ENCODE measurements around the gene FNDC5.

Gene FNDC5

DNA sequence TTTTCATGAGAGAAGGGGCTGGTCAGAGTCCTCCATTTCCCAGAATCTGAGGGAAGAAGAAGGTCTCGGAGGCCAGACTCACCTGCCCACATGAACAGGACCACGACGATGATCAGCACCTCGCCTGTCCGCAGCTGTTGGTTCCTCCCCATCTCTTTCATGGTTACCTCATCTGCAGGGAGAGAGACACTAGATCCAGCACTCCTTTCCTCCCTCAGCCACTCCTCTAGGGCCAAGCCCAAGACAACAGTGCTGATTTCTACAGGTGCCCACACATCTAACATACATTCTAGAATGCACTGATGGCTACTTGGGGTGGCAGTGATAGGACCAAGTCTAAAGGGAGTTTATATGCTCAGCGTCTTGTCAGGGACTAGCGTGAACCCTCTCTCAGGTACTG is 3.0 kb downstream of the FNDC5 start:
- Histone ChIP-seq H3K36me3 (ENCODE audit: control insufficient read depth, low read depth, low read length) (no peaks in the 10 kb centered on the region), H3K27ac (ENCODE audit: low read length) (no peak overlapping the region), H3K27me3 (ENCODE audit: control insufficient read depth, insufficient read depth, low read length) (peaks cover 33% of the 10 kb centered on the region), H3K4me1 (ENCODE audit: control insufficient read depth, low read depth, low read length) (peaks cover 19% of the 10 kb centered on the region), H3K9ac (ENCODE audit: low read length) (no peak overlapping the region), H3K9me3 (ENCODE audit: control insufficient read depth, low read depth, low read length) (no peaks in the 10 kb centered on the region), H3K4me3 (ENCODE audit: low read length) (no peak overlapping the region)

DNA sequence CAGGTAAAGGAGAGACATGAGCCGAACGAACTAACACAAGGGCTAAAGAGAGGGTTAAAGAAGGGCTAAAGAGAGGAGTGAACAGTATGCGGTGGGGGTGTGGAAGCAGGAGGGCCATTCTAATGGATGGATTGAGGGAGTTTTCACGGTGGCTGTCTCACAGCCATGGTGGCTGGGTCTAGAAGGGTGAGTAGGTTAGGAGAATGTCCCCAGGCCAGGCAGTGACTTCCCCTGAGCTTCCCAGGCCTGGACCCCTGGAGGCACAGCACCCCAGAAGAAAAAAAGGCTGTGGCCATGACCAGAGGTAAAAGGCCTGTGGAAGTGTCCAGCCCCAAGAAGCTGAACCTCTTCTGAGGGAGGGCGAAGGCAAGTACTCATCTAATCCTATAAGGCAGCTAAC is 3.6 kb downstream of the FNDC5 start:
- peaks cover 18% of the 10 kb centered on the region for H3K4me1 ChIP-seq (ENCODE audit: control insufficient read depth, low read depth, low read length)
- peaks cover 31% of the 10 kb centered on the region for H3K27me3 ChIP-seq (ENCODE audit: control insufficient read depth, insufficient read depth, low read length)
- H3K27ac ChIP-seq (ENCODE audit: low read length) = no peak overlapping the region
- no peak overlapping the region for H3K4me3 ChIP-seq (ENCODE audit: low read length)
- H3K9ac ChIP-seq (ENCODE audit: low read length) = no peak overlapping the region
- H3K9me3 ChIP-seq (ENCODE audit: control insufficient read depth, low read depth, low read length) = no peaks in the 10 kb centered on the region
- H3K36me3 ChIP-seq (ENCODE audit: control insufficient read depth, low read depth, low read length) = no peaks in the 10 kb centered on the region

DNA sequence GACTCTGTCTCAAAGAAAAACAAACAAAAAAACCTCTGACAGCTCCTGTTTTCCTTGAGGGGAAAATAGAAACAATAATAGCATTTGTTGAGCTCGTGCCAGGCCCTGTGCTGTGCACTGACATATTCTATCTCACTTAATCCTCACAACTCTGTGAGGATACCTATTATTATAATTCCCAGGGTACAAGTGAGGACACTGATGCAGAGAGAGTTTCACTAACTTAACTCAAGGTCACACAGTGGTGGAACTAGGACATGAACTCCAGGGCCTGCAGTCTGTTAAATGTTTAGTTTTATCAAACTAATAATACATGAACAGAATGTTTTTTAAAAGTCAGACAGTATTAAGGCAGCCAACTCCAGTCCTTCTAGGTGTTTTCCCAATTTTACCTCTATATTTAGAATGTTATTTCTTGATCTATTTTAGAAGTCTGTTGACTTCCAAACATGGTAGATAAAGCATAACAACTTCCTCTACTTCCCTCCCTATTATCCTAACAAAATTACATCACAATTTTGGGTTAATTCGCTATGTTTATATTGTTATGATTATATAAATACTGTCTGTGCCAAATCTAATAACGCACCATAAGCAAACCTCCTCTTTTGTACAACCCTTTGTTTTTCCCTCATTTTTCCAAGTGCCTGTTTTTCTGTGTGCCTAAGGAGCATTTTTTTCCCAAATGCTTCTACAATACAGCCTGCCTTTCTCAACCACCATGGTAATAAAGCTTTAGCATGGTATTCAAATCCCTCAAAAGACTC is 4.9 kb downstream of the FNDC5 start:
- Histone ChIP-seq H3K27me3 (ENCODE audit: control insufficient read depth, insufficient read depth, low read length) (peaks cover 18% of the 10 kb centered on the region), H3K27ac (ENCODE audit: low read length) (no peak overlapping the region), H3K4me1 (ENCODE audit: control insufficient read depth, low read depth, low read length) (peaks cover 8% of the 10 kb centered on the region), H3K9ac (ENCODE audit: low read length) (no peak overlapping the region), H3K9me3 (ENCODE audit: control insufficient read depth, low read depth, low read length) (no peaks in the 10 kb centered on the region), H3K36me3 (ENCODE audit: control insufficient read depth, low read depth, low read length) (no peaks in the 10 kb centered on the region), H3K4me3 (ENCODE audit: low read length) (no peak overlapping the region)

DNA sequence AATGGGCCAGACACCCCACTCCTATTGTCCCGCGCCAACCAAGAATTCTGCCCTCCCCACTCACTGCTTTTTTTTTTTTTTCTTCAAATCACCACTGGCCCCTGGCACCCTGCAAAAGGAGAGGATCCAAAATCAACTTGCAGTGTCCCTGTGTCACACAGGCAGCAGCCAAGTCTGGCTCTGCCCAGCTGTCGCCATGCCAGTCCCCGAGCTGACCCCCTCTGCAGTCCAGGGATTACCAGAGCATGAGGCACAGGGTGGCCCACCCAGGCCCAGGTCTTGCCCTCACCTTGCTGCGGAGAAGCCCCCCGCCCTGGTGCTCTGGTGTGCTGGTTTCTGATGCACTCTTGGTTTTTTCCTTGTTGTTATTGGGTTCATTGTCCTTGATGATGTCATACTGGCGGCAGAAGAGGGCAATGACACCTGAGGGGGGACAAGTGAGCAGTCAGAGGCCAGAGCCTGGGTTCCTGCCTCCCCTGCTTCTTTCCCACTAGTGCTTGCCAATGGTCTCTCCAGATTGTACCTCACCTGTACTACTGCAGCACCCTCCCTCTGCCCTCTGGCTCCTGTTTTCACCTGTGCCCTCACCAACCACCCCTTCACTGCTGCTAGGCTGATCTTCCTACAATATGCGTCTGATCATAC is 6.2 kb downstream of the FNDC5 start:
- Histone ChIP-seq H3K4me3 (ENCODE audit: low read length) (no peak overlapping the region), H3K4me1 (ENCODE audit: control insufficient read depth, low read depth, low read length) (no peaks in the 10 kb centered on the region), H3K27ac (ENCODE audit: low read length) (no peak overlapping the region), H3K27me3 (ENCODE audit: control insufficient read depth, insufficient read depth, low read length) (peaks cover 7% of the 10 kb centered on the region), H3K36me3 (ENCODE audit: control insufficient read depth, low read depth, low read length) (peaks cover under 1% of the 10 kb centered on the region), H3K9me3 (ENCODE audit: control insufficient read depth, low read depth, low read length) (no peaks in the 10 kb centered on the region), H3K9ac (ENCODE audit: low read length) (no peak overlapping the region)

DNA sequence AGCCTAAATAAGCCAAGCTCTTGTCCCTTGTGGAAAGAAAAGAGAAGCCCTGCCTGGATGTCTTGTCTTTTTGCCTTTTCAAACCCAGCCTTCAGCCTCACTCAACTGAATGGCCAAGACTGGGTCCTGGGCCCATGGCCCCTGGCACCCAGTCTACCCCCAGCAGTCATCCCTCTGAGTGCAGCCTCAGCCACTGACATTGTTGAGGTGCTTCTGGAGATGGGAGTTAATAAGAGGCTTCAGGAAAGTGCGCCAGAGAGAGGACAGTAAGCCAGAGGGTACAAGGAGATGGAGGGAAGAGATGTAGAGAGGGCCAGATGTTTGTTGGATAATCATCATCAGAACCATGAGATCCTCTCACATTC is 6.8 kb downstream of the FNDC5 start:
- peaks cover 4% of the 10 kb centered on the region for H3K36me3 ChIP-seq (ENCODE audit: control insufficient read depth, low read depth, low read length)
- peaks cover under 1% of the 10 kb centered on the region for H3K27me3 ChIP-seq (ENCODE audit: control insufficient read depth, insufficient read depth, low read length)
- H3K9me3 ChIP-seq (ENCODE audit: control insufficient read depth, low read depth, low read length) = no peaks in the 10 kb centered on the region
- no peak overlapping the region for H3K27ac ChIP-seq (ENCODE audit: low read length)
- H3K4me1 ChIP-seq (ENCODE audit: control insufficient read depth, low read depth, low read length) = no peaks in the 10 kb centered on the region
- no peak overlapping the region for H3K9ac ChIP-seq (ENCODE audit: low read length)
- no peak overlapping the region for H3K4me3 ChIP-seq (ENCODE audit: low read length)

DNA sequence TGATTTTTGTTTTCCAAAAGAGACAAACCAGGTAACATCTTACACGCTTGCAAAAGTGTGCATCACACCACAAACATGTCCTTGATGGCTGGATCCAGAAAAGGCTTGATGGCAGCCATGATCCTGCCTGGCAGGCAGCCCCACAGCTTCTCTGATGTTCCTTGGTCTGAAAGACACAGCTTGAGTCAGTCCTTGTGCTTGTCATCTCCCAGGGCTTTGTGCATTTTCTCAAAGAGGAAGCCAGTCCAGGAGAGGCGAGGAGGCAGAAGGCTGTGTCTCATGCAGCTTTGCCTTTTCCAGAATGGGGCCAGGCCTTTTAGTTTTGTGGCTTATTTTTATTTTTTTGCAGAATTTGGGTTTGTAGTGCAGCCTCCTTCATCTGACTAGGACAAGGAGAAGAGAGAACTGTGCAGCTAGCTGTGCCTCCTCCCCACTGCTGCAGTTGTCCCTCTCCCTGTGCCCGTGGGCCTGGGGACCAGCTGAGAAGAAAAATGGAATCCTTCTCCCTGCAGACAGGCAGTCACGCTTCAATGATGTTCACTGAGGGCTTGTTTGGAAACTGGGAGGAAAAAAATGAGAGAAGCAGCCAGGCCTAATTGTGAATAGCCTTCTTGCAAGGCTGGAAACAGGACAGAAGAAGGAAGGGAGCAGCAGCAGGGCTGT is 7.4 kb downstream of the FNDC5 start:
- no peak overlapping the region for H3K9ac ChIP-seq (ENCODE audit: low read length)
- no peak overlapping the region for H3K27ac ChIP-seq (ENCODE audit: low read length)
- no peaks in the 10 kb centered on the region for H3K27me3 ChIP-seq (ENCODE audit: control insufficient read depth, insufficient read depth, low read length)
- no peaks in the 10 kb centered on the region for H3K4me1 ChIP-seq (ENCODE audit: control insufficient read depth, low read depth, low read length)
- no peaks in the 10 kb centered on the region for H3K9me3 ChIP-seq (ENCODE audit: control insufficient read depth, low read depth, low read length)
- no peak overlapping the region for H3K4me3 ChIP-seq (ENCODE audit: low read length)
- H3K36me3 ChIP-seq (ENCODE audit: control insufficient read depth, low read depth, low read length) = peaks cover 6% of the 10 kb centered on the region

DNA sequence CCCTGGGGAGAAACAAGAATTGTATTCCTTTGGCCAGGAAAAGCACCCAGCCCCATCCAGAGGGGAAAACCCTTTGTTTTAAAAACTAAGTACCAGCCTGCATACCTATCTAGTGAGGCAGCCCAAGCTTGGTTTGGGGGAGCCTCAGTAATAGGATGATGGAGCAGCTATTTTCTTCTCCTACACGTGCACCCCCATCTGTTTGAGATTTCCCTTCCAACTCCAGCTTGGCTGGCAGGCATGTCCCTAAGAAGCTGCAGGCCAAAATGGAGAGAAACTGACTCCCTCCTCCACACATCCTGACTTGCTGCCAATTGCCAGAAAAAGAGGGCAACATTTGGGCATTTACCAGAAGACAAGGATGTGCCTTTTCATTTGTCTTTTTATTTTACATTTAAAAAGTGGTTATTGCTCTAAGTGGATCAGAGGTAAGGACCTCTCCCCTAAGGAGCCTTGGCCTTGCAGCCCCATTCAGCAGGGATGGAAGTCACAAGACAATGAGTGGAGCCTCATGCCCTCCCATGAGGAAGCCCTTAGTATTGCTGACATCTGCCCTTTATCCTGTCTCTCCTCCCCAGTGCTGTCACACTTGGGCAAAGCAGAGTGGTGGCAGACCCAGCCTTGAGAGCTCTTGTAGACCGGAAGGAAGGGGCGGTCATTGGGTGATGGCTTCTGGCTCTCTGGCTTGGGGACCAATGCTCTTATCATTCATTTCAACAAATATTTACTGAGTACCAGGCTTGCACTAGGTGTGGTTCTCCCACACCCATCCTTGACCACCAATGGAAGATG is 8.6 kb downstream of the FNDC5 start:
- Histone ChIP-seq H3K9me3 (ENCODE audit: control insufficient read depth, low read depth, low read length) (no peaks in the 10 kb centered on the region), H3K4me1 (ENCODE audit: control insufficient read depth, low read depth, low read length) (no peaks in the 10 kb centered on the region), H3K9ac (ENCODE audit: low read length) (no peak overlapping the region), H3K27me3 (ENCODE audit: control insufficient read depth, insufficient read depth, low read length) (no peaks in the 10 kb centered on the region), H3K36me3 (ENCODE audit: control insufficient read depth, low read depth, low read length) (peaks cover 13% of the 10 kb centered on the region), H3K27ac (ENCODE audit: low read length) (no peak overlapping the region), H3K4me3 (ENCODE audit: low read length) (no peak overlapping the region)

DNA sequence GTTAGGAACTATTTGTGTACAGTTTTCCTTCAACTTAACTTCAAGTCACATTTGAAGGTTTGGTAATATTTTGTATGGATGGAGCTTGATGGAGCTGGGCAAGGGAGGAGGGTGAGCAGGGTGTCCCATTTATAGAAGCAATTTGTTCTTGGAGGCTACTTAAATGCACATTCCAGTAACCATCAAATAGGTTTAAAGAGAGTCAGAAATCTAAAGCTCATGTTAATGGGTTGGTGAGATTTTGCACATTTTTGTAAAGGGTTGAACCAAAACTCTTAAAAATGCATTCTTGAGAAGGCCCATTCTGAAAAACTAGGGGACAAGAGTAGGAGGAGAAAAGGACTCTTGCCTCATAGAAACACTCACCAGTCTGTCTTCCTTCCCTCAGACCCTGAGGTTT is 10.1 kb downstream of the FNDC5 start:
- no peak overlapping the region for H3K4me3 ChIP-seq (ENCODE audit: low read length)
- H3K4me1 ChIP-seq (ENCODE audit: control insufficient read depth, low read depth, low read length) = no peaks in the 10 kb centered on the region
- no peak overlapping the region for H3K9ac ChIP-seq (ENCODE audit: low read length)
- peaks cover 26% of the 10 kb centered on the region for H3K36me3 ChIP-seq (ENCODE audit: control insufficient read depth, low read depth, low read length)
- no peaks in the 10 kb centered on the region for H3K27me3 ChIP-seq (ENCODE audit: control insufficient read depth, insufficient read depth, low read length)
- H3K27ac ChIP-seq (ENCODE audit: low read length) = no peak overlapping the region
- no peaks in the 10 kb centered on the region for H3K9me3 ChIP-seq (ENCODE audit: control insufficient read depth, low read depth, low read length)

DNA sequence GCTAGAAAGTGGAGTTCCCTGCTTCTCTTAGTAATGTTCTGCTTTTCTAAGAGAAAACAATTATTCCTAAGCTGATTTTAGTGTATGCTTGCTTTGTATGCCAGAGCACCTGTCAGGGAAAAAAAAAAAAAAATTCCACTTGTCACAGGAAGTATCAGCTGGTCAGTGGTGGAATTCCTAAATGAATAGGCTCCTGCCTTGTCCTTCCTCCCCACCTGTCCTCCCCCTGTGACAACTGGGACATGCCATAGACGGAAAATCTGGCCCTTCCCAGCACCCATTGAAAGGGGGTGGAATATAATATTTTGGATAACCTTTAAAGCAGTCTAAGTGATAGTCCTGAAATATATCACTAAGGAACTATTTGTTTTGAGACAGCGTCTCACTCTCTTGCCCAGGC is 10.8 kb downstream of the FNDC5 start:
- Histone ChIP-seq H3K4me1 (ENCODE audit: control insufficient read depth, low read depth, low read length) (no peaks in the 10 kb centered on the region), H3K4me3 (ENCODE audit: low read length) (no peak overlapping the region), H3K27ac (ENCODE audit: low read length) (no peak overlapping the region), H3K9me3 (ENCODE audit: control insufficient read depth, low read depth, low read length) (no peaks in the 10 kb centered on the region), H3K27me3 (ENCODE audit: control insufficient read depth, insufficient read depth, low read length) (no peaks in the 10 kb centered on the region), H3K36me3 (ENCODE audit: control insufficient read depth, low read depth, low read length) (peaks cover 31% of the 10 kb centered on the region), H3K9ac (ENCODE audit: low read length) (no peak overlapping the region)

DNA sequence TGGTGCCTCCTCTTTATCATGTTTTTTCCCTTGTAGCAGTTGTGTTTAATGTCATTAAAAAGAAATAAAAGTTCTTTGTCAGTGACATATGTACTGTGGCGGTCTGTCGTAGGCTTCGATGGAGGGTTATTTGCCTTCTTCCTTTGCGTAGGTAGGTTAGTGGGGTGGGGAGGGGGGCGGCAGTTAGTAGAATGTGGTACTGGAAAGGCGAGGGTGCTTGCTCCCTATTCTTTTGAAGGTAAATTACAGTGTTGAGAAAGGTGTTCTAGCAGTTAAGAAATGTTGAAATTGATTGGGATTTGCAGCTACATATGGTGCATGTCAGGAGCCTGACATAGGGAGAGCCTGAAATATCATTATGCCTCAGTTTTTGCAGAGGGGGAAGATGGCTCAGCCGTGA is 11.9 kb downstream of the FNDC5 start:
- Histone ChIP-seq H3K36me3 (ENCODE audit: control insufficient read depth, low read depth, low read length) (peaks cover 40% of the 10 kb centered on the region), H3K4me1 (ENCODE audit: control insufficient read depth, low read depth, low read length) (no peaks in the 10 kb centered on the region), H3K9ac (ENCODE audit: low read length) (no peak overlapping the region), H3K9me3 (ENCODE audit: control insufficient read depth, low read depth, low read length) (no peaks in the 10 kb centered on the region), H3K4me3 (ENCODE audit: low read length) (no peak overlapping the region), H3K27ac (ENCODE audit: low read length) (no peak overlapping the region), H3K27me3 (ENCODE audit: control insufficient read depth, insufficient read depth, low read length) (no peaks in the 10 kb centered on the region)

DNA sequence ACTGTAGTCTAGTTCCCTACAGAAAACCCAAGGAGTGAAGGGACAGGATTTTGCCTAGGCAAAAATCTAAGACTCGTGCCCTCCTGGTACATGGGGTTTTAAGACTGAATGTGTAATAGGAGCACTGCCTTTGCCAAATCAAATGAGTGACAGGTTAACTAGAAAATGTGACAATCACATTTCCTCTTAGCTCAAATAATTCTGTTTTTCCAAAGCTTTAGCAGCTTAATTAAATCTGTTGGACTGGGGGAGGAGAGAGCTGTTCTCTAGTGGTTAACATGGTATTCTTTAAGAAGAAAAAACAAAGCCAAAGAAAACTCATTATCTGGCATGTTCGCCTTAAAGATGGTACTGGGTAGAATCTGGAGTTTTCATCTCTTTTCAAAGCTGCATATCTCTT is 12.6 kb downstream of the FNDC5 start:
- H3K4me1 ChIP-seq (ENCODE audit: control insufficient read depth, low read depth, low read length) = no peaks in the 10 kb centered on the region
- no peaks in the 10 kb centered on the region for H3K27me3 ChIP-seq (ENCODE audit: control insufficient read depth, insufficient read depth, low read length)
- H3K27ac ChIP-seq (ENCODE audit: low read length) = no peak overlapping the region
- no peak overlapping the region for H3K9ac ChIP-seq (ENCODE audit: low read length)
- no peaks in the 10 kb centered on the region for H3K9me3 ChIP-seq (ENCODE audit: control insufficient read depth, low read depth, low read length)
- no peak overlapping the region for H3K4me3 ChIP-seq (ENCODE audit: low read length)
- H3K36me3 ChIP-seq (ENCODE audit: control insufficient read depth, low read depth, low read length) = peaks cover 40% of the 10 kb centered on the region
